Measurements from ENCODE around the gene DNHD1. TPM values are rescaled to one million over a fixed set of nuclear protein-coding genes. Genes with fewer than 3 reads are reported as not detected.

The DNHD1 gene, protein sequence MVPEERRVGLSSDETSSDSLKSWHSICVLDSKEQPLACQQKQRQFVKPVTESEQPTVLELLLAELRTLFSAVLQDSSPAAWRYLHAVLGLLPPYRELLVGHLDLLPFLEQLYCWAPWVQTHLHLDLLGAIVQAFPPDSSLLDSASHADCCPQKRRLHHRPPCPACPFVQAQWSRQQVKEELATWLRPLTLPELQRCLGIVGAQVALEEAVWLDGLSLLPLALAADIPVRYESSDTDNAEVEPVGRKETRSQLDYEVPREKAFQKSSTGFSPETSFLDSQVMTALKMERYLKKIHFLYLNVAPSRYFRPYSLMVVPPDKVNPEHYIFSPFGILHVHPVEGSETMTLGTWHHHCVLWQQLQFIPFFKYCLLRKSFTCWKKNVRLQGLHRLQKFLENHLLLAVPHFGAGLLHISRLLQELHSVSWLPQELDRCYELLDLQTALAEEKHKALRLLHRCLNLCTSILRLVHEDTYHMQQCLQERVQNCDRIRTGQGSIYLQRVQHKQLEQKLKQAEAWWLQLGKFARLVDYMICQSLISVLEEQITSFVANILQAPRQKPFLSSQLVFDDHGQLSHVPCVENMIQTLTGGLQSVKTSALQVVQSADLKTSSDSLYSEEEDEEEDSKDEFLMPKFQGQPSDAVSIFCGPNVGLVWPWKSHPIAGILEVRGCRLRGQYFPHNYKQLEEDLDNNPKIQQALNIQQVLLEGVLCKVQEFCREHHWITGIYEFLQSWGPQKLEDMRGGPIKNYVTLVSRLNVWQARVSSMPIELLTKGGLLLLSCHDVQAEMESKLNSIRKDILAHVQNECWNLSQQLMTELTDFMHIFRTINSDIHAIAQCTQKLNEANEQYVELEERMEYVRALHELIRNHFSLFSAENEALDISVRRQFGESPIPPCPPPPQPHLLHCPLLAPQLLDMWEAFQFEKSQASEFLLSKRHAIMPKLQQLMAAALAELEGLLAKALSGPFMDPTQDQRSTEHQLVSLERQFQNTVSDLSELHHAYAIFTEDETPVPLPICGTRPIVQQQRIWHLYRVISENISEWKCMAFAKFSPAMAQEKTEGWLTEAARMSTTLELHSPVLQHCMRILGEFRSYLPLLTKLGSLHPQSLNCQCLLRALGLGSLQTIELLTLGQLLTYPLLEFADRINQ (N-terminal part only)
- 13.3 TPM for polyA plus RNA-seq (ENCODE audit: insufficient read length)
- long read RNA-seq, donor 1, result 0 reads
- long read RNA-seq, donor 2, partial matches to known transcripts, result 179 of 184 reads
- long read RNA-seq, donor 2, other reads (novel, unspliced or antisense), result 5 of 184 reads
- long read RNA-seq, donor 3, result 0 reads
- long read RNA-seq, donor 4, result 0 reads
- long read RNA-seq, donor 5, partial matches to known transcripts, result 30 of 40 reads
- long read RNA-seq, donor 5, other reads (novel, unspliced or antisense), result 10 of 40 reads
- long read RNA-seq, donor 6, result 0 reads
- long read RNA-seq, donor 7, result 0 reads
- long read RNA-seq, donor 8, result 0 reads

DNA sequence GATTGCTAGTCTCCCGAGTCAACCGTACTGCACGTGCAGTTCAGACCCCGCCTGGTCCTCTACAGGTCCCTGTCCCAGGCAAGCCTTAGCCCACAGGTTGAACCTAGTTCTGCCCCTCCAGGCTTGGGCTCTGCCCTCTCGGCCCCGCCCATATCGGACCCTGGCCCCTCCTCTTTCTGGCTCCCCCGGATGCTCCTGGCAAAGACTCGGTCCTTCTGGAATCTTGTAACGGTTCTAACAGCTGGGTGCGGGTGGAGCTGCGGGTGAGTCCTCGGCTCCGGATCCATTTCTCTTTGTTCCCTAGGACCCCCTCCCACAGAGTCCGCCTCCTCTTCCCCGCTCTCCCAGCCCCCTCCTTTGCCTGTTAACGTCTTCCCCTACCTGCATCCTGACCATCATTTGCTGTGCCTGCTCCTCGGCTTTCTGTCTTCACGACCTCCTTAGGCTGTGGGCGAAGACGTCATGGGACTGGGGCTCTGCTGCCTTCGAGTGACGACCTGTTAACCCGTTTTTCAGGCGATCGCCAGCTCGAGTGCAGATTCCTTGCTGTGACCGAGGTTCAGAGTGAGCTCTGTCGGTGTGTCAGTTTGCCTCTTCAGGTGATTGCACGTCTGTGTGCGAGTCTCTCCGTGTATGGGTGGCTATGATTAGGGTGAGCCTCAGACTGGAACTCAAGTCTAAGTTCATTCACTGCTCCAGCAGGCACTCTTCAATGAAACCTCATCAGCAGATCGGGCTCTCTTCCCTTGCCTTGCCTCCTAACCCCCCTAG is at the start of gene DNHD1:
DNHD1 (plus strand) TSS at position 212 of the 771 bp plus-strand sequence. CDS start 936 bp downstream, outside the sequence.
- no peak for DNase-seq

GRCh38 chr11:6448574-6448973 is 48.5 kb upstream of the DNHD1 start:
- DNase-seq, result no peak

DNA sequence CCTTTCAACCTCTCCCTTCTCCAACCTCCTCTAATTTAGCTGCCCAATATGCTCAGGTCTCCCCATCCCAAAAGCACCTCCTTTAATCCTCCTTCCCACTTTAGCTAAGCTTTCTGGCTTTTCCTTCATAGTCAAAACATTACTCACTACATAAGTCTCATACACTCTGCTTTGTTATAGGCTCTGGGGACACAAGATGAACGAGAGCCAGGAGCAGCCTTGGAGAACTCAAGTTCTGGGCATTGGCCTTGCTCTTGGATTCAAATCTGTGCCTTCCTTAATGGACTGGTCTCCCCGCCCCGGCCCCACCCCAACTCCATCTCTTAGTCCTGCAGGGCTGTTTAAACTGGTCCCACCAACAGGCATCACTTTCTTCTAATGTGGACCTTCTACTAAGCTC is 44.9 kb upstream of the DNHD1 start:
- no peak for DNase-seq

DNA sequence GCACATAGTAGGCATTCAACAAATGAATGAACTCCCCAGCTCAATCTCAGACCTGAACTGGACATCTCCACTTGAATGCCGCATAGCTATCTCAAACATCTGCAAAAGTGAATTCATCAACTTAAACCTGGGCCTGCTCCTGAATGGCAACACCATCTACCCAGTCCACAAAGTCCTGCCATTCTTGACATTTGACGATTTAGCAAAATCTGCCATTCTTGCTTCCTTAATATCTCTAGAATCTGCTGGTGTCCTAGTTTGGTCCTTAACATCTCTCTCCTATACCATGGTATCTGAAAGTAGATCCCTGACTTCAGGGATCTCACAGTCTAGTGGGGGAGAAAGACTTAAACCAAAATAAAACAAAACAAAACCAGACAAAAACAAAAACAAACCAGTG is 43.9 kb upstream of the DNHD1 start:
- DNase-seq, result no peak

DNA sequence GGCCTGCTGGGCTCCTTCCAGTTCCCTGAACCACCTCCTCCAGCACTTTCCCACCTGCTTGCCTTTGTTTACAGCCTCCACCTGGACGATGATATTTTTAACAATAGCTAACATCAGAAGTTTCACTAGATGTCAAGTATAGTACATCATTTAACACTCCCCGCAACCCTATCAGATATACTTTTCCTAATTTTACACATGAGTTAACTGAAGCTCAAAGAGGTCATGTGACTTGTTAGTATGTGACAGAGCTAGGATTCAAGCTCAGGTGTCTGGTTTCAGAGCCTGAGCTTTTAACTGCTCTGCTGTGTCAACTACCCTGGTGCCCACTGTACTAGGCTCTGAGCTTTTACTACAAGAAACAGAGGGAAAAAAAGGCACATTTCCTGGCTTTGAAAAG is 42.0 kb upstream of the DNHD1 start:
- peak; percentile 55 for DNase-seq

GRCh38 chr11:6456361-6457073 is 40.6 kb upstream of the DNHD1 start:
- DNase-seq, result no peak

GRCh38 chr11:6457581-6458320 is 39.3 kb upstream of the DNHD1 start:
- DNase-seq, result no peak

DNA sequence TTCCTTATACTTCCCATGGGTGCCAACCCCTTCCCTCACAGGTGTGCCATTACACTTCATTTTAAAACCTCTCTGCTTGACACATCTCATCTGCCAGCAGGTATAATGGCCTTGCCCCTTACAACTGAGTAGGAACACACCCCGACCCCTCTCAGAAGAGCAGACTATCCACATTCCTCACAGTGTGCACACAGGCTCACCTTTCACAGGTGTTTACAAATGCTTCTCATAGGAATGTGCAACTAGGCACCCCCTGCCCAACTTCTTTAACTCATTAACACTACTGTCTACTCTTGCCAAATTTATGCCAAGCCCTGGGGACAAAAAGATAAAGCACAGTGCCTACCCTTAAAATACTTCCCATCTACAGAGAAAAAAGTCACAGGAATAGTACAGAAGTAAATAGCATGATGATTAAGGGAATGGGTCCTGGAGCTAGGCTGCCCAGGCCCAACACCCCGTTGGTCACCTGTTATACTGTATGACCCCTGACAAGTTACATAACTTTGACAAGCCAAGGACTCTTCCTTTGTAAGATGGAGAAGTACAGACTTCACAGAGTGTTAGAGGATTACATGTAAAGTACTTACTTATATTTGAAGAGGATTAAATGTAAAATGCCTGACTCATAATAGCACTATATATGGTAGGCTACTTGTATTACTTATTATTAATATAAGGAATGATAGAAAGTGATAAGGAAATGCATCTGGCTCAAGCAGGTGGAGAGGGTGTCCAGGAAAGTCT is 38.6 kb upstream of the DNHD1 start:
- DNase-seq, result no peak

- no peak for DNase-seq
Observed at GRCh38 chr11:6459099-6459450, 38.0 kb upstream of the DNHD1 start.

DNA sequence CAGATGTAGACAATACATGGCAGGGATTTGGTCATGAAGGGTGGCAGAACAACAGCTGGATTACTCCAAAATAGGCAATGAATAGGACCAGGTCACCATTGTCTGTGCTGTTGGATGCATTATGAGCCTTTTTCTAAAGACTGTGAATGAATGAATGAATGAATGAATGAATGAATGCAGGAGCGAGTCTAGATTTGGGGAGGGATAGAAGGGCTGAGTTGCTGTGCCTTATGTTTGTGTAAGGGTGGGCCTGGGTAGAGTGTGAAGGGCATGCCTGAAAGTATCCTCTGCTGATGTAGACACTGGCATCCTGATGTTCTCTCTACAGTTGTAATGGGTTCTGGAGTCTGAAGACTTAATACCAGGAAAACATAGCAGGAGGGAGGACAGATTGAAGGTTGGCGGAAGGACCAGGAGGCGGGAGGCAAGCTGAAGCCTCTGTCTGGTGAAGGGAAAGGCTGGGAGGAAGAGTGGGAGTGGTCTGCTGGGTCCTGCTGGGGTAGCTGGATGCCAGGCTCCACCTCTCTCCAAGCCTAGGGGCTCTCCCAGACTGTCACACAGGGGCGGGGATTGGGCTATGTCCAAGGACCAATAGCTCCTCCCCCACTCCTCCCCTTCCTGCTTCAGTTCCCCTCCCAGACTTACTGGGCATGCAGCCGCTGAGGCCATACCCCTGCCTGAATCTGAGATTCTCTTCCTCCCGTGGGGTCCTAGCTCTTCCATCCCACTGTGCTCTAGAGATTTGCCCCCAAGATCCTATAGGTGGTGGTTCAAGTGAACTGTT is 28.2 kb upstream of the DNHD1 start:
- peak; percentile 95 for DNase-seq

- no peak for DNase-seq
Observed at GRCh38 chr11:6469599-6469998, 27.5 kb upstream of the DNHD1 start.

GRCh38 chr11:6472934-6473333 is 24.1 kb upstream of the DNHD1 start:
- DNase-seq, result no peak

DNA sequence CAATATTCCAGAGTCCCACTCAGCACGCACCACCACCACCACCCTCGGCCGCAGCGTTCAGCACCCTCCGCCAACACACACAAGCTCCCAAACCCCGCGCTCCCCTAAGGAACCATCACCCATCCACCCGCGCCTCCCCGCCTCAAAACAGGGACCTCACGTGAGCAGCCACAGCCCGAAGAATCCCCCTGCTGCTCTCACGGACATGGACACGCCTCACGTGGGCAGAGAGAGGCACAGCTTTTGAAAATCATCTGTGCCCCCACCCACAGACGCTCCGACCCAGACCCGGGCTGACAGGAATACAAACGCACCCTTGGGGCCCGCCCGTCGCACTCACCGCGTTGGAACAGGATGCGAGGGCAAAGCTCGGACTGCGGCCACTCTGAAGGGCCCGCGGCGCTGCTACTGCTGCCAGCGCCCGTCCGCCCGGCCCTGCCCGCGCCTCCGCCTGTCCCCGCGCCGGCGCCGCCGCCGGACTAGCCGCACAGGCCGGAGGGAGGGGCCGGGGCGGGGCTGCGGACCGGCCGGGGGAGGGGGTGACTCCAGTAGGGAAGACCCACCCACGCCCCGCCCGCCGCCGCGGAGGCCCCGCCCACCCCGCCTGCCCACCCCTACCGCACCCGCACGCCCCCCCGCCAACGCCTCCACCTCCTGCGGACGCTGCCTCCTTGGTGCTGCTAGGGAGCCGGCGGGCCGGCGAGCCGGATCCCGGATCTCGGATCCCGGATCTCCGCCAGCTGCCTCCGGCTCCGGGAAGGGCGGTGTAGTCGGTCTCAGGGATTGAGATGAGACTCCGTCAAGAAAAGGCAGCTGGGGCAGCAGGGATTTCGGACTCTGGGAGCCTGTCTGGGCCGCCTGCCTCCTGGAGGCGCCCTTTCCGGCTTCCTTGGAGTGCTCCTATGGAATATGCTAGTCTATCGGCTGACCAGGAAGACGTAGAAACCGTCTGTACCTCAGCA is 23.3 kb upstream of the DNHD1 start, which contains the start of gene TRIM3:
TRIM3 (minus strand) TSS at position 491 of the 962 bp plus-strand sequence. CDS start 8,246 bp downstream, outside the sequence.
- DNase-seq, result peak; percentile 88

- DNase-seq, result no peak
Observed at GRCh38 chr11:6474413-6474792, 22.7 kb upstream of the DNHD1 start.

DNA sequence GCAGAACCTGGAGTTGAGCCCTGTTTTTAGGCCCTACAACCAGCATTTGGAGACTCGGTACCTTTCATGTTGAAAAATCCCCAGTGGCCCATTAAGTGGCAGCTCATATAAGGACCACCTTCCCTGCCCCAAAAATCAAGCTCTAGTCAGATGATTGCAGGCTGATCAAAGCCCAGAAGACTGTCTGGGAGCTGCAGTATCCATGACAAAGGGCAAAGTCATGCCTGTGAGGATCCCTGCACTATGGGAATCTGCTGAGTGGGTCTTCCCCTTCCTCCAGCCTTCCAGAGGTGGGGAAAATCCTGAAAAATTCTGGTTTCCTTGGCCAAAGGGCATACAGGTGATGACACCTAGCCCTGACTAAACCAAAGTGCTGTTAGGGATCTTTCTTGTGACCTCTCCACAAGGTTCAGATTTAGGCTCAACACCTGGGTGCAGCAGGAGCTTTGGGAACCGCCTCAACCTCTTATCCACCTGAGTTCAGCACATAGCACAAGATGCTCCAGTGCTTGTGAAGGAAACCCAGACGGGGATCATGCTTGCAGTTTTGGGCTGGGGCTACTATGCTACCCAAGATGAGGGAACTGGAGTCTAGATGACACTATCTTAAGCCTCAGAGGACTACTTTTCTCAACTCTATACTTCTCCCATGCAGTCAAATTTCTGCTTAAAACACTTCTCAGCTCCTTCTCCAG is 22.1 kb upstream of the DNHD1 start:
- no peak for DNase-seq

DNA sequence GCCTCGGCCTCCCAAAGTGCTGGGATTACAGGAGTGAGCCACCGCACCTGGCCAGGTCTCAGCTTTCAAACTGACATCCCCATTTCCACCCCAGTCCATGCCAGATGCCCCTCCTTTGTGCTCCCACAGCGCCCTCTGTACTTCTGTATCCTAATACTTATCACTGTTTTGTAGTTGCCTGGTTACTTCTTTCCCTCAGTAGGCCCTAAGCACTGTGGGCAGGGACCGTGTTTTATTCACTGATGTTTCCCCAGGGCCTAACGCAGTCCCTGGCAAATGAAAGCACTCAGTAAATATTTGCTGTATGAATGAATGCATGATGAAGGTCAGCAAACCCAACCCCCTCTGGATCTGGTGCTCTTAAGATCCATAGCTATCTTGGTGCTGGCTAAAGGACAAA is 21.1 kb upstream of the DNHD1 start:
- no peak for DNase-seq
